Measurements from ENCODE around the gene ITIH5. TPM values are rescaled to one million over a fixed set of nuclear protein-coding genes. Genes with fewer than 3 reads are reported as not detected.
"Not testable (repeated sequence)": the region's sequence is repeated elsewhere in the genome, so short reads cannot be mapped to it uniquely, and the experiment has no call there.

ITIH5 gene
- not detected for total RNA-seq

DNA sequence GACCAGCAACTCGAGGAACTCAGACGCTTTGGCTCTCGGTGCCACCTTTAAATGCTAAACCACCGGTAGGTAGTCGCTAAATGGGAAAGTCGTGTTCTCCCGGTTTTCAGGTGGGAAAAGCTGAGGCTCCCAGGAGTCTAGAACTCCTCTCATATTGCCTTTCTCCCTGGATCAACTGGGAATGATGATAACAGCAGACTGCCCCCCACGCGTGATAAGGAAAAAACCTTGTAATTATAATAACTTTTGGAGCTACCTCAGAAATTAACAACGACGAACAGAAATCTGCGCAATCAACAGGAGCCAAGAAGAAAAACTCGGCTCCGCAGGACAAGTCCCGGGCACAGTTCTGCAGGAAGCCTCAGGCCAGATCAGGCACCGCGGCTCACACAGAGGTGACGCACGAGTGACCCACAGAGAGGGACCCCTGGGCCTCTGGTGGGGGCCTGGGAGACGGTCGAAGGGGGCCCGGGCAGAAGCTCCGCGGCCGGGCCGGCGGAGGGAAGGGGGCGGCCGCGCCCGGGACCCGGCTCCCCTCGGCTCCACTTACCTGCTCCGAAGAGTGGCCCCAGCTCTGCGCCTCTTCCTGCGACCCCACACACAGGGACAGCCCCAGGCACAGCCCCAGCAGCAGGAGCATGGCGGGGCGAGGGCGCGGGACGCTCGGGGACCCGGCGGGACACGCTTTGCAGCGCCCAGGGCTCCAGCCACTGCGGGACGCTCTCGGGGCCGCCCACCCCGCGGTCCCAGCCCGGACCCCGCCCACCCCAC, at the start of gene ITIH5:
TSS of gene ITIH5 (minus strand) at position 714 of the 771 bp plus-strand sequence. CDS start at position 640, 74 bp downstream.
- H3K4me3 Mint-ChIP-seq: peak within 1 kb of the TSS; percentile 74 to 77
- peaks cover 67% of the 10 kb centered on the region for H3K27me3 Mint-ChIP-seq (ENCODE audit: low read depth)
- no peak within 1 kb of the TSS for H3K27ac Mint-ChIP-seq
- no peaks in the 10 kb centered on the region for H3K36me3 Mint-ChIP-seq (ENCODE audit: insufficient read depth in 2 of 2)
- peak; percentile 49 to 63 for ATAC-seq (replicated peaks in 1 of 2)
- DNase-seq: peak; percentile 4 to 6
- H3K4me1 Mint-ChIP-seq (ENCODE audit: low read depth): peaks cover 14% of the 10 kb centered on the region
- H3K9me3 Mint-ChIP-seq: no peaks in the 10 kb centered on the region

DNA sequence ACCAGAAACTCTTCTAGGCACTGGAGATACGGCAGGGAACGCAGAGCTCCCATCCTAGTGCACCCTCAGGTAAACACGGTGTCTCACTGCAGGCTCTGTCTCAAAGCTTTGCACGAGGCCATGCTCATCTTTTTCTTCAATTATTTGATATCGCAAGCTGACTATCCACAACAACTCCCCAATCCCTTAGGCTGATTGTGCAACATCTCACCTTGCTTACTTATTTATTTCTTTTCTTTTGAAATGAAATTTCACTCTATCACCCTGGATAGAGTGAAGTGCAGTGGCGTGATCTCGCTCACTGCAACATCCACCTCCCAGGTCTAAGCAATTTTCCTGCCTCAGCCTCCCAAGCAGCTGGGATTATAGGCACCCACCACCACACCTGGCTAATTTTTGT, 48.7 kb upstream of the ITIH5 start:
- ATAC-seq (replicated peaks in 1 of 2): no peak
- no peaks in the 10 kb centered on the region for H3K36me3 Mint-ChIP-seq (ENCODE audit: insufficient read depth in 2 of 2)
- DNase-seq: no peak

DNA sequence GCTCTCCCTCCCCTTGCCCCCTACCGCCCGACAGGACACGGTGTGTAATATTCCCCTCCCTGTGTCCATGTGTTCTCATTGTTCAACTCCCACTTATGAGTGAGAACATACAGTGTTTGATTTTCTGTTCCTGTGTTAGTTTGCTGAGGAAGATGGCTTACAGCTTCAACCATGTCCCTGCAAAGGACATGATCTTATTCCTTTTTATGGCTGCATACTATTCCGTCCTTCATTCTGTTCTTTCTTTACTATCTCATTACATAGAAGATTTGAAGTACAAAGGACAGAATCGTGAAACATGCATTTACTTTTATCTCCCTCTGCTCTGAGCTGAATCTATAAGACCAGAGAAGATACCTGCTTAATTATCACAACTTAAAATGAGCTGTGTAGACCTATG, 44.3 kb upstream of the ITIH5 start:
- not testable (repeated sequence) for H3K4me1 Mint-ChIP-seq (ENCODE audit: low read depth); H3K27ac Mint-ChIP-seq; DNase-seq; H3K4me3 Mint-ChIP-seq; H3K9me3 Mint-ChIP-seq; H3K36me3 Mint-ChIP-seq (ENCODE audit: insufficient read depth in 2 of 2); ATAC-seq (replicated peaks in 1 of 2)
- H3K27me3 Mint-ChIP-seq (ENCODE audit: low read depth): peaks cover 26% of the 10 kb centered on the region

More for the DNA sequence above, 48.7 kb upstream of the ITIH5 start:
- peaks cover 6% of the 10 kb centered on the region for H3K4me1 Mint-ChIP-seq (ENCODE audit: low read depth)
- peaks cover 25% of the 10 kb centered on the region for H3K27me3 Mint-ChIP-seq (ENCODE audit: low read depth)
- no peaks in the 10 kb centered on the region for H3K9me3 Mint-ChIP-seq
- H3K27ac Mint-ChIP-seq: no peak overlapping the region
- no peak overlapping the region for H3K4me3 Mint-ChIP-seq

DNA sequence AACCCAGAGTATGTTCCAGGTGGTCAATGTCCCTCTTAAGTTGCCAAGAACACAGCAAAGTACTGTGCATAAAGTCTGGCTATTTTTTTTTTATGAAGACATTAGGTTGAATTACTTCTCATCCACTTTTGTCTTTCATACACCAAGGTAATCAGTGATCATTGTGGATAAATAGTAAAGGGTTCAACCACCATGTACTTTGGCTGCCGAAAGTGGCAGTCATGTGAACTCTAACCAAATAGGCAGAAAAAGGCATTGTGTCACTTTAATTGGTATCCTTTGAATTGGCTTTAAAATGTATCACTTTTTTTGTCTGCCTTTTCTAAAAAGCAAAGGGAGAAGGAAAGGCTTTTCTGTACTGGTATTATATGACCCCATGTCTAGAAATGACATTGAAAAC, 43.7 kb upstream of the ITIH5 start:
- Mint-ChIP-seq H3K9me3 (no peaks in the 10 kb centered on the region), H3K4me3 (no peak overlapping the region), H3K27ac (no peak overlapping the region), H3K27me3 (ENCODE audit: low read depth) (peaks cover 31% of the 10 kb centered on the region), H3K36me3 (ENCODE audit: insufficient read depth in 2 of 2) (no peaks in the 10 kb centered on the region), H3K4me1 (ENCODE audit: low read depth) (peaks cover 5% of the 10 kb centered on the region)
- no peak for DNase-seq
- ATAC-seq (replicated peaks in 1 of 2): no peak

DNA sequence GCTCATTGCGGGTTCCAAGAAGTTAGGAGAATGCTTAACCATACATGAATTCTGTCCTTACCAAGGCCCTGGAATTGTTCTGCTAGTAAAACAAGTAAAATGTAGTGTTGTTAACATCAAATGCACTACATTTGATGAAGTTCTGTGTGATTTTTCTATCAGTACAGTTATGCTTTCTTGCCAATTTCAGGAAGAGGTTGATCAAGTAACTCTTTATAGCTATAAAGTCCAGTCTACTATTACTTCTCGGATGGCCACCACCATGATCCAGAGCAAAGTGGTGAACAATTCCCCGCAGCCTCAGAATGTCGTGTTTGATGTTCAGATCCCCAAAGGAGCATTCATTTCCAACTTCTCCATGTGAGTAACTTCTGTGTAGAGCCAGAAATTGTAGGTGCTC, 42.1 kb upstream of the ITIH5 start:
- no peak overlapping the region for H3K4me3 Mint-ChIP-seq
- ATAC-seq (replicated peaks in 1 of 2) (no peak), DNase-seq (no peak)
- H3K9me3 Mint-ChIP-seq: no peaks in the 10 kb centered on the region
- no peaks in the 10 kb centered on the region for H3K36me3 Mint-ChIP-seq (ENCODE audit: insufficient read depth in 2 of 2)
- peaks cover 5% of the 10 kb centered on the region for H3K4me1 Mint-ChIP-seq (ENCODE audit: low read depth)
- peaks cover 31% of the 10 kb centered on the region for H3K27me3 Mint-ChIP-seq (ENCODE audit: low read depth)
- no peak overlapping the region for H3K27ac Mint-ChIP-seq

DNA sequence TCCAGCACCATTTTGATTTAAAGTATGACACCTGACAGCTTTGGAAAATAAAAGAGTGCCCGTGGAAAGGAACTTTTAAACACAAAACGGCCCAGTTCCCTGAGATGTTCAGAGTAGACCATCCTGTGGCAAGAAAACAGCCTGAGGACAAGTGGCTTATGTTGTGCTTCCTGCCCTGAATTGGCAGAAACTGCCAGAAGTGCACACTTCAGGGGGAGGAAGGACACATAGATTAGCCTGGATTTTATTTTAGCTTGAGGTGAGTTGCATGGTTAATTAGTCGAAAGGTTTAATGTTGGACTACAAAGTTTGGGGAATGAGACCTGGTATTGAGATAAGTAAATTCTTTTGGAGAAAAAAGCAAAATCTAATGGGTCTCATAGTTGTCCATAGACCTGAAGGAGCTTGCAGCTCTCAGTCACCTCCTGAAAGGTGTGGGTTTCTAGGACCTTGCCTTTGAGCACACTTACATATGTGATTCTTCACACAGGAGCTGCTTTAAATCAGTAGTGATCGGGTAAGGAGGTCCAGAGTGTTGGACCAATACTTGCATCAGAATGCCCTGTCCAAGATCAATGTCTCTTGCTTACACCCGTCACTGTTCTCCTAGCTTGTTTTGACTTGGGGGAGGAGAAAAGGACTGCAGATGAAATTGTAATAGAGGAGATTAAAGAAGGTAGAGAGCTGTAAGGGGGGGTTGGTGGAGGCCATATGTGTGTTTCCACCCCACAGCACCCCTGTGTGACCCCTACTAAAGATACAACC, 41.3 kb upstream of the ITIH5 start:
- no peak for ATAC-seq (replicated peaks in 1 of 2)
- H3K9me3 Mint-ChIP-seq: no peaks in the 10 kb centered on the region
- H3K27ac Mint-ChIP-seq: no peak overlapping the region
- no peak overlapping the region for H3K4me3 Mint-ChIP-seq
- H3K27me3 Mint-ChIP-seq (ENCODE audit: low read depth): peaks cover 36% of the 10 kb centered on the region
- no peak for DNase-seq
- H3K36me3 Mint-ChIP-seq (ENCODE audit: insufficient read depth in 2 of 2): no peaks in the 10 kb centered on the region
- peaks cover 5% of the 10 kb centered on the region for H3K4me1 Mint-ChIP-seq (ENCODE audit: low read depth)

DNA sequence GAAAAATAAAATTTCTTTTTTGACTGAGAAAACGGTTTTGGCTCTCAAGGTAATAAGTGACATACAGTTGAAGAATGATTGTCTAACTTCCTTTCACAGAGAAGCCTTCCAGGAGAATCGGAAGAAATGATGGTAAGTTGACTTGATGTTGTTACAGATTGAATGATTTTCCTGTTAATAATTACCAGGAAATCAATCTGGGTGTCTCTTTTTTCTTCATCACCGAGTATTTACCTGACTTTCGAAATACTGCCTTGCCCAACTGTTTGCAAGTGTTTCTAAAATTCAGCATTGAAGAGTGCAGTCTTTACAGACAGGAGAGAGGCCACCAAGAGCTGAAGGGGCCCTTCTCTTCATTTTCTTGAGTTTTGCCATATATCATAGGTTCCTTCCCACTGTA, 40.3 kb upstream of the ITIH5 start:
- Mint-ChIP-seq H3K27me3 (ENCODE audit: low read depth) (peaks cover 41% of the 10 kb centered on the region), H3K4me3 (no peak overlapping the region), H3K27ac (no peak overlapping the region), H3K36me3 (ENCODE audit: insufficient read depth in 2 of 2) (no peaks in the 10 kb centered on the region), H3K4me1 (ENCODE audit: low read depth) (peaks cover 5% of the 10 kb centered on the region), H3K9me3 (no peaks in the 10 kb centered on the region)
- ATAC-seq (replicated peaks in 1 of 2): no peak
- DNase-seq: no peak

DNA sequence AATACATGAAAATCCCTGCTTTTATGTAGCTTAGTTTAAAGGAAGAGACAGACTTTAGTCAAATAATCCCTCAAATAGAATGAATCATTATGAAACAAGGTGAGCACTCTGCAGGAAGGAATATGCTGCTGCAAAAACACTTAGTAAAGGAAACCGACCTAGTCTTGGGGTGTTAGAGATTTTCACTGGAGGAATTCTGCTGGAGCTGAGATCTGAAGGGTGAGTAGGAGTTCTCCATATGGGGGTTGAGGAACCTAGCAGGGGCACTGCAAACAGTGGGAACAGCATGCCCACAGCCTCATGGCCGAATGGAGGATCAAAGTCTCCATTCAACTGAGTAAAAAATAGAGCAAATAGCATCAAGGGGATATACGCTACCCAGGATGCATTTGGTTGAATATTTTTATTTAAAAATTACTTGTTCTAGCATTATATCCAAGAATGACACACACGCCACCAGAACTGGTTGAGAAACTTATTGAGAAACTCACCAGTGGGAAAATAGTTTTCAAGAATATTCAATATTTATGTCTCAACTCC, 39.8 kb upstream of the ITIH5 start:
- peaks cover 5% of the 10 kb centered on the region for H3K4me1 Mint-ChIP-seq (ENCODE audit: low read depth)
- H3K9me3 Mint-ChIP-seq: no peaks in the 10 kb centered on the region
- no peak overlapping the region for H3K4me3 Mint-ChIP-seq
- H3K27me3 Mint-ChIP-seq (ENCODE audit: low read depth): peaks cover 43% of the 10 kb centered on the region
- ATAC-seq (replicated peaks in 1 of 2) (no peak), DNase-seq (no peak)
- no peaks in the 10 kb centered on the region for H3K36me3 Mint-ChIP-seq (ENCODE audit: insufficient read depth in 2 of 2)
- H3K27ac Mint-ChIP-seq: no peak overlapping the region

DNA sequence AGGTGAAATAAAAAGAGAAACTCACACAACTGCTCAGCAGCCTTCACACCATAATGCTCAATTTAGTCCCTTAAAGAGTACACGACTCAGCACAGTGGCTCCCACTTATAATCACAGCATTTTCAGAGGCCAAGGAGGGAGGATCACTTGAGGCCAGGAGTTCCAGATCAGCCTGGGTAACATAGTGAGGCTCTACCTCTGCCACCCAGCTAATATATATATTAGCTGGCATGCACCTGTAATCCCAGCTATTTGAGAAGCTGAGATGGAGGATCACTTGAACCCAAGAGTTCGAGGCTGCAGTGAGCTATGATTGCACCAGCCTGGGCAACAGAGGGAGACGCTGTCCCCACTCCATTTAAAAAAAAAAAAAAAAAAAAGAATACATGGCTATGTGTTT, 38.6 kb upstream of the ITIH5 start:
- Mint-ChIP-seq H3K4me1 (ENCODE audit: low read depth) (peaks cover 5% of the 10 kb centered on the region), H3K27me3 (ENCODE audit: low read depth) (peaks cover 38% of the 10 kb centered on the region), H3K27ac (no peak overlapping the region), H3K36me3 (ENCODE audit: insufficient read depth in 2 of 2) (no peaks in the 10 kb centered on the region), H3K9me3 (no peaks in the 10 kb centered on the region), H3K4me3 (no peak overlapping the region)
- no peak for ATAC-seq (replicated peaks in 1 of 2)
- DNase-seq: no peak

DNA sequence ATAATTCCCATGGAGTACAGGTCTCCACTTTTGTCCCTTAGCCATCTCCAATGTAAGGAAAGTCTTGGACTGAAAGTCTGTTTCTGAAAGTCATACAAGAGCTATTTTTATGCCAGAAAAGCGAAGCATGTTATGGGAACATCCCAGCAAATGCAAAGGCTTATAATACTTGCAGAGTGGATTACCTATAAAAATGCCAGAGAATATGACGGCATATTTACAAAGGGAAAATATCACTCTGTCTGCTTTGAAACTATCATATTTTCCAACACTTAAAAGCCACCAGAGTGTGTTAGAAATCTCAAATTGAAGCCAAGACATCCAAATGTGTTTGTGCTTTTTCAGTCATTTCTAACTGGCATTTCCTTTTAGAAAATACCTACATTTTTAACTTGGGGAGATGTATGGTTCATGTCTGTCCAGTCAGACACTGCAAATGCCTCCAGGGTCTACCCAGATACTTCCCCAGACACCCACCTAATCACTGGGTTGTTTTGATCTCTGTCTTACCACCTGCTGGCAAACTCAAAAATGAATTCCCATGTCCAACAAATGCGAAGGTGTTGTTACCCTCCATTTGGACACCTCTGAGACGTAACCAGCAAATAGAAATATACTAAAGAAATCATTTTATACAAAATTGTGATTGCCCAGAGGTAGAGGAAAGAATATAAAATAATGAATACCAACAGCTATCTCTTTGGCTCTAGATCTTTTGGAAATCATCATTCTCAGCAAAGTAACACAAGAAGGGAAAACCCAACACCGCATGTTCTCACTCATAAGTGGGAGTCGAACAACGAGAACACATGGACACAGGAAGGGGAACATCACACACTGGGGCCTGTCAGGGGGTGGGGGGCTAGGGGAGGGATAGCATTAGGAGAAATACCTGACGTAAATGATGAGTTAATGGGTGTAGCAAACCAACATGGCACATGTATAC, 37.6 kb upstream of the ITIH5 start:
- ATAC-seq (replicated peaks in 1 of 2) (no peak), DNase-seq (no peak)
- Mint-ChIP-seq H3K9me3 (no peaks in the 10 kb centered on the region), H3K4me1 (ENCODE audit: low read depth) (peaks cover 5% of the 10 kb centered on the region), H3K27me3 (ENCODE audit: low read depth) (peaks cover 46% of the 10 kb centered on the region), H3K36me3 (ENCODE audit: insufficient read depth in 2 of 2) (no peaks in the 10 kb centered on the region), H3K27ac (no peak overlapping the region), H3K4me3 (no peak overlapping the region)

DNA sequence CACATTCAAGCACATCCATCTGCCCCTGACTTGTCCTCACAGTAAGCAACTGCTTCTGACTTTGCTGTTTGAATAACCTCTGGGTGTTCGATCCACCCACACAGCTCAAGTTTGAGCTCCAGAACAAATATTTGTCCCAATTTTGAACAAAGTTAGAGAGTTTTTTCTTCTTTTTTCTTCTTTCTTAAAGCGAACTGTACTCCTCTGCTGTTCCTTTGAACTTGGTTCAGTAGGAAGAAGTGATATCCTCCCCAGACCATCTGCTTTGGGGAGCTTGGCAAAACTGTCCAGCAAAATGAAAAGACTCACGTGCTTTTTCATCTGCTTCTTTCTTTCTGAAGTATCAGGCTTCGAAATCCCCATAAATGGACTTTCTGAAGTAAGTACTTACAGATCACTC, 36.4 kb upstream of the ITIH5 start, which contains the start of gene ITIH2:
TSS of gene ITIH2 (plus strand) at position 177 of the 400 bp plus-strand sequence. CDS start at position 296, 119 bp downstream.
- DNase-seq (no peak), ATAC-seq (replicated peaks in 1 of 2) (no peak)
- H3K36me3 Mint-ChIP-seq (ENCODE audit: insufficient read depth in 2 of 2): no peaks in the 10 kb centered on the region
- H3K27me3 Mint-ChIP-seq (ENCODE audit: low read depth): peaks cover 48% of the 10 kb centered on the region
- H3K4me1 Mint-ChIP-seq (ENCODE audit: low read depth): peaks cover 5% of the 10 kb centered on the region
- H3K4me3 Mint-ChIP-seq: no peak within 1 kb of the TSS
- H3K27ac Mint-ChIP-seq: no peak within 1 kb of the TSS
- H3K9me3 Mint-ChIP-seq: no peaks in the 10 kb centered on the region

DNA sequence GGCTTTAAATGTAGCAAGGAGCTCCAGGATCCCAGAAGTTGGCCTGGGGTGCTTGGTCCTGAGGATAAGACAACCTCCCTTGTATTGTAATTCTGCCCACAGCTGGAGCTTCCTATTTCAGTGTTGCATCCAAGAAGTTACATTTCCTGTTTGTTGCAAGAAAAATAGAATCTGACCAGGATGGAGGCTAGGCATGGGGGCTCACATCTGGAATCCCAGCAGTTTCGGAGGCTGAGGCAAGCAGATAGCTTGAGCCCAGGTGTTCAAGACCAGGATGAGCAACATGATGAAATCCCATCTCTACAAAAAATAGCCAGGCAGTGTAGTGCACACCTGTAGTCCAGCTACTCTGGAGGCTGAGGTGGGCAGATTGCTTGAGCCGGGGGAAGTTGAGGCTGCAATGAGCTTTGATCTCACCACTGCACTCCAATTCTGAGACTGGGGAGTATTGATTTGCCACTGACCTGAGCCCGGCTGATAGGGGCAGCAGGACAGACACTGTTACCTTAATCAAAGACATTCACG, 35.6 kb upstream of the ITIH5 start:
- Mint-ChIP-seq H3K36me3 (ENCODE audit: insufficient read depth in 2 of 2) (no peaks in the 10 kb centered on the region), H3K9me3 (no peaks in the 10 kb centered on the region), H3K4me3 (no peak overlapping the region)

More for the DNA sequence above, 35.6 kb upstream of the ITIH5 start:
- DNase-seq: no peak
- no peak overlapping the region for H3K27ac Mint-ChIP-seq
- no peak for ATAC-seq (replicated peaks in 1 of 2)
- peaks cover 44% of the 10 kb centered on the region for H3K27me3 Mint-ChIP-seq (ENCODE audit: low read depth)
- peaks cover 5% of the 10 kb centered on the region for H3K4me1 Mint-ChIP-seq (ENCODE audit: low read depth)

All from activated T-cell treated with anti-CD3 and anti-CD28 coated beads, Interleukin-2, amount 50 U/mL, for 72 hours (primary cell).